ENCODE results near the gene SERPINB6.

The SERPINB6 gene

GRCh38 chr6:2989332-2990247 is 18.2 kb upstream of the SERPINB6 start:
- no peak for TF ChIP-seq CTCF (IDR thresholded peaks at IDR 0.05; ENCODE audit: low read depth, low read length)
- peak overlapping the region; percentile 77 for H3K4me3 ChIP-seq (ENCODE audit: low read depth, low read length)

GRCh38 chr6:2988426-2989331 is 17.3 kb upstream of the SERPINB6 start:
- peak; percentile 71 for TF ChIP-seq CTCF (IDR thresholded peaks at IDR 0.05; ENCODE audit: low read depth, low read length)
- peak overlapping the region; percentile 77 for H3K4me3 ChIP-seq (ENCODE audit: low read depth, low read length)

GRCh38 chr6:2988094-2988425 is 16.7 kb upstream of the SERPINB6 start:
- H3K4me3 ChIP-seq (ENCODE audit: low read depth, low read length) = peak overlapping the region; percentile 77
- no peak for TF ChIP-seq CTCF (IDR thresholded peaks at IDR 0.05; ENCODE audit: low read depth, low read length)

GRCh38 chr6:2986722-2987221 is 15.4 kb upstream of the SERPINB6 start:
- no peak for TF ChIP-seq CTCF (IDR thresholded peaks at IDR 0.05; ENCODE audit: low read depth, low read length)
- no peak overlapping the region for H3K4me3 ChIP-seq (ENCODE audit: low read depth, low read length)

GRCh38 chr6:2984738-2985406 is 13.5 kb upstream of the SERPINB6 start:
- TF ChIP-seq CTCF (IDR thresholded peaks at IDR 0.05; ENCODE audit: low read depth, low read length) = no peak
- H3K4me3 ChIP-seq (ENCODE audit: low read depth, low read length) = no peak overlapping the region

- no peak for TF ChIP-seq CTCF (IDR thresholded peaks at IDR 0.05; ENCODE audit: low read depth, low read length)
- H3K4me3 ChIP-seq (ENCODE audit: low read depth, low read length) = no peak overlapping the region
These were observed 11.2 kb upstream of the SERPINB6 start for GRCh38 chr6:2982426-2983117.
